WTC11 (cell line): Measurements from ENCODE around the gene HDLBP. TPM values are rescaled to one million over a fixed set of nuclear protein-coding genes. Genes with fewer than 3 reads are reported as not detected.

Source experiments
- ATAC-seq: fragments of 200-7000 bp; cut with Tn5 transposase; 2 replicates; pipeline ENCODE4 v1.10.0; 2021; ENCODE audit warnings: mild to moderate bottlenecking, moderate library complexity
- CTCF ChIA-PET: fragments of 300-600 bp; sonication (Branson Sonifier 250); formaldehyde crosslinking; loops from one replicate; lab custom pipeline; 2021; ENCODE audit warnings: antibody characterized with exemption; lab: Charles Lee
- POLR2A ChIA-PET: fragments of 350-600 bp; sonication (Branson Sonifier 250); formaldehyde crosslinking; loops from one replicate; lab custom pipeline; 2021; ENCODE audit warnings: antibody characterized with exemption; lab: Charles Lee
- DNase-seq: peaks from one replicate; pipeline ENCODE4 v3.0.0; 2021; ENCODE audit warnings: low spot score
- H3K27ac Mint-ChIP-seq: 2 replicates; pipeline ENCODE4 v1.8.0; 2021; ENCODE audit warnings: mixed read lengths
- H3K27me3 Mint-ChIP-seq: 2 replicates; pipeline ENCODE4 v1.8.0; 2021; ENCODE audit warnings: low read depth, mild to moderate bottlenecking, moderate library complexity, mixed read lengths
- H3K36me3 Mint-ChIP-seq: 2 replicates; pipeline ENCODE4 v1.8.0; 2021; ENCODE audit warnings: mixed read lengths
- H3K4me1 Mint-ChIP-seq: 2 replicates; pipeline ENCODE4 v1.8.0; 2022; ENCODE audit warnings: mixed read lengths
- H3K4me3 Mint-ChIP-seq: 2 replicates; pipeline ENCODE4 v1.8.0; 2021; ENCODE audit warnings: mild to moderate bottlenecking, moderate library complexity, mixed read lengths
- H3K9me3 Mint-ChIP-seq: 2 replicates; pipeline ENCODE4 v1.8.0; 2021; ENCODE audit warnings: mixed read lengths
- EMX1 ChIP-seq: fragments of 250-450 bp; sonication (Bioruptor Pico); IDR thresholded peaks from 2 replicates; pipeline ENCODE4 v1.8.0; 2021; ENCODE audit warnings: mild to moderate bottlenecking
- GABPB1 ChIP-seq: sonication (generic); formaldehyde crosslinking; IDR thresholded peaks from 2 replicates; pipeline ENCODE4 v1.8.1; 2023; ENCODE audit warnings: mild to moderate bottlenecking, missing genetic modification reagents
- GRHL2 ChIP-seq: fragments of 250-450 bp; sonication (Bioruptor Pico); IDR thresholded peaks from 2 replicates; pipeline ENCODE4 v1.8.0; 2022; ENCODE audit warnings: mild to moderate bottlenecking, moderate library complexity; ENCODE audit not compliant: insufficient replicate concordance, severe bottlenecking
- HMGA2 ChIP-seq: fragments of 250-450 bp; sonication (Bioruptor Pico); IDR thresholded peaks from 2 replicates; pipeline ENCODE4 v1.4.0; 2021; ENCODE audit warnings: mild to moderate bottlenecking, moderate library complexity
- NFYB ChIP-seq: sonication (generic); formaldehyde crosslinking; conservative IDR thresholded peaks from 2 replicates; pipeline ENCODE4 v1.8.0; 2022; ENCODE audit warnings: low read depth, missing genetic modification reagents
- NR1H2 ChIP-seq: sonication (generic); formaldehyde crosslinking; IDR thresholded peaks from 2 replicates; pipeline ENCODE4 v1.9.0; 2021; ENCODE audit warnings: mild to moderate bottlenecking, moderate library complexity, missing genetic modification reagents
- OVOL2 ChIP-seq: fragments of 250-450 bp; sonication (Bioruptor Pico); IDR thresholded peaks from 2 replicates; pipeline ENCODE4 v1.9.0; 2021; ENCODE audit warnings: mild to moderate bottlenecking, borderline replicate concordance
- SOX15 ChIP-seq: fragments of 250-450 bp; sonication (Bioruptor Pico); IDR thresholded peaks from 2 replicates; pipeline ENCODE4 v1.9.0; 2021; ENCODE audit warnings: mild to moderate bottlenecking
- TP53 ChIP-seq: sonication (generic); formaldehyde crosslinking; IDR thresholded peaks from 2 replicates; pipeline ENCODE4 v1.8.1; 2023; ENCODE audit warnings: mild to moderate bottlenecking, missing genetic modification reagents
- ZBTB21 ChIP-seq: sonication (generic); formaldehyde crosslinking; IDR thresholded peaks from 2 replicates; pipeline ENCODE4 v1.8.1; 2023; ENCODE audit warnings: mild to moderate bottlenecking, missing genetic modification reagents, borderline replicate concordance
- ZNF121 ChIP-seq: sonication (generic); formaldehyde crosslinking; IDR thresholded peaks from 2 replicates; pipeline ENCODE4 v1.8.0; 2023; ENCODE audit warnings: missing genetic modification reagents
- ZNF671 ChIP-seq: fragments of 250-450 bp; sonication (Bioruptor Pico); IDR thresholded peaks from 2 replicates; pipeline ENCODE4 v1.8.0; 2021; ENCODE audit warnings: mild to moderate bottlenecking
- total RNA-seq: library from RNA; stranded (reverse); gene quantifications from 3 replicates; pipeline ENCODE4 v1.2.3, GENCODE V29; 2021
- TF ChIP-seq, protein P1 (sequence below): sonication (generic); formaldehyde crosslinking; IDR thresholded peaks from 2 replicates; pipeline ENCODE4 v1.8.1; 2023; ENCODE audit warnings: mild to moderate bottlenecking, missing genetic modification reagents, moderate library complexity
- TF ChIP-seq, protein P2 (sequence below): sonication (generic); formaldehyde crosslinking; IDR thresholded peaks from 2 replicates; pipeline ENCODE4 v1.8.0; 2022; ENCODE audit warnings: mild to moderate bottlenecking, missing genetic modification reagents
- TF ChIP-seq, protein P3 (sequence below): sonication (generic); formaldehyde crosslinking; IDR thresholded peaks from 2 replicates; pipeline ENCODE4 v1.8.0; 2023; ENCODE audit warnings: mild to moderate bottlenecking, missing genetic modification reagents
- TF ChIP-seq, protein P4 (sequence below): fragments of 250-450 bp; sonication (Bioruptor Pico); IDR thresholded peaks from 2 replicates; pipeline ENCODE4 v1.9.0; 2021; ENCODE audit warnings: moderate library complexity, mild to moderate bottlenecking, inconsistent platforms, borderline replicate concordance
- TF ChIP-seq, protein P5 (sequence below): fragments of 250-450 bp; sonication (Bioruptor Pico); IDR thresholded peaks from 2 replicates; pipeline ENCODE4 v1.8.0; 2021; ENCODE audit warnings: mild to moderate bottlenecking
- TF ChIP-seq, protein P6 (sequence below): fragments of 200-600 bp; IDR thresholded peaks from 2 replicates; pipeline ENCODE4 v1.8.0; 2022; ENCODE audit warnings: antibody characterized with exemption
- TF ChIP-seq, protein P7 (sequence below): sonication (generic); formaldehyde crosslinking; IDR thresholded peaks from 2 replicates; pipeline ENCODE4 v1.8.1; 2023; ENCODE audit warnings: mild to moderate bottlenecking, missing genetic modification reagents

The HDLBP gene
- total RNA-seq, 1 experiment from 2014 or later: 368 TPM

DNA sequence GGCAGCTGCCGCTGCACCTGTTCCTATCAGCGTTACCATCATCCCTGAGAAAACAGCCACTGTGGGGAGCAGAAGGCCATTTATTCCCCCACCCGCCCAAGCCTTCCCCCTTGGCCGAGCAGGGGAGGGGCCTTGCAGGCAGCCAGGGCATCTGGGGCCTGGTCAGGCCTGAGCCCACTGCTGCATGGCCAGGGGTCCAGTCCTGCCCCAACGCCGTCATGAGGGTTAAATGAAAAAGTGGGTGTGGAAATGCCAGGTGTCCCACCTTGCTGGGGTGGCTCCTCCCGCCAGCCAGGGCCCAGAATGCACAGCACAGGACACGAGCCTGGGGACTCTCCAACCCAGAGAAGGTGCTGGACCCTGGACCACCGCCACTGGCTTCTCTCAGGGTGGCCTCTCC is 112.8 kb downstream of the HDLBP start (continued):
- TF ChIP-seq, protein P1, sequence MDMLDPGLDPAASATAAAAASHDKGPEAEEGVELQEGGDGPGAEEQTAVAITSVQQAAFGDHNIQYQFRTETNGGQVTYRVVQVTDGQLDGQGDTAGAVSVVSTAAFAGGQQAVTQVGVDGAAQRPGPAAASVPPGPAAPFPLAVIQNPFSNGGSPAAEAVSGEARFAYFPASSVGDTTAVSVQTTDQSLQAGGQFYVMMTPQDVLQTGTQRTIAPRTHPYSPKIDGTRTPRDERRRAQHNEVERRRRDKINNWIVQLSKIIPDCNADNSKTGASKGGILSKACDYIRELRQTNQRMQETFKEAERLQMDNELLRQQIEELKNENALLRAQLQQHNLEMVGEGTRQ (CRISPR knock-in tag): no peak
- TF ChIP-seq EMX1 (CRISPR knock-in tag) (no peak), HMGA2 (no peak), TP53 (CRISPR knock-in tag) (no peak)

DNA sequence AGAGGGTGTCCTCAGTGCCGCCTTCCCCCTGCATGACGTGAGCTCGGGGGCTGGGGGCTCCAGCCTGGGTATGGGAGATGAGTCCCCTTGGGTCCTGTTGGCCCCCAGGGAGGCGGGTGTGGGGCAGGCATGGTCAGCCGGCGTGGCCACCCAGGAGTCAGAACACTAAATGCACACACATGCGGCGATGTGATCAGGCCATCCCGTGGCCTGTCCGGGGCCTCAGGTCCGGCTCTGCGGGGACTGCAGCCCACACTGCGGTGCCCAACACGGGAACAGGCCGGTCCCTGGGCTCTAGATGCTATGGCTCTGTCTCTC is 113.2 kb downstream of the HDLBP start:
- CTCF ChIA-PET: interaction anchor here (1.8 kb wide), 1 partner anchor 123 kb away, joined by 4 read pairs; no protein-coding TSS in a partner anchor
- Mint-ChIP-seq H3K4me3 (no peak overlapping the region), H3K27ac (no peak overlapping the region), H3K4me1 (0 out of 2 replicates have a peak, but pooled peaks cover 3% of the 10 kb centered on the region), H3K27me3 (no peaks in the 10 kb centered on the region), H3K36me3 (no peaks in the 10 kb centered on the region), H3K9me3 (no peaks in the 10 kb centered on the region)
- TF ChIP-seq TP53 (CRISPR knock-in tag) (no peak), NR1H2 (CRISPR knock-in tag) (no peak)
- no peak for DNase-seq
- ATAC-seq: no peak
- POLR2A ChIA-PET: no interaction called here

DNA sequence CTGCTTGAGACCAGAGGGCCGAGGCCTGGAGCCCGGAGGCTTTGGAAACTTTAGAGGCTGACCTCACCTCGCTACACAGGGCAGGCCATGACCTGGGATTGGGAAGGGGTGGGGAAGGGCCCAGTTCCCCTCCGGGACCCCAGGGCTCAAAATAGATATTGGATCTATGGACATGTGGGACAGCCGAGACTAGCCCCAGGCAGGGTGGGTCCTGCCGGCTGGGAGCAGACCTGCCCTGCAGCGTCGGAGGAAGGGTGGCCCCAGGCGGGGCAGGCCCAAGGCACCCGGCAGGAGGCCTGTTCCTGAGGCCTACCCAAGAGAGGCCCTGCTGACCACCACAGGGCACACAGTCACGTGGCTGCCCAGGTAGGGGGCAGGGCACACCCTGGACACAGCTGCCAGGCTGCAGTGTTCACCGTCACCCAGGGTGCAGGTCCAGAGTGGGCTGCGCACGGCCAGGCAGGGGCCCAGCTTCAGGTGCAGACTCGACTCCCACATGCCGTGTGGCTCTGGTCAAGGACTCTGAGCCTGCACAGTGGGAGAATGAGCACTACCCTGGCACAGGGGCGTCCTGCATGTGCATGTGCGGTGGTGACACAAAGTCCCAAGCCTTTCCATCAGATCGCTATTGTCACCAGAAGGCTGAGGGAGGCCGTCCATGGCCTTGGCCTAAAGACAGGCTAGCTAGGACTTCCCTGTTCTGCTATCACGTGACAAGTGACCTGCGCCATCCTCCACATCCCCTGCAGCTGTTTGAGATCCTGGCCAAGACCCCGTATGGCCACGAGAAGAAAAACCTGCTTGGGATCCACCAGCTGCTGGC is 113.8 kb downstream of the HDLBP start:
- DNase-seq (no peak), ATAC-seq (no peak)
- 0 out of 2 replicates have a peak, but pooled peaks cover 3% of the 10 kb centered on the region for H3K4me1 Mint-ChIP-seq
- H3K4me3 Mint-ChIP-seq: no peak overlapping the region
- H3K9me3 Mint-ChIP-seq: no peaks in the 10 kb centered on the region
- no peak overlapping the region for H3K27ac Mint-ChIP-seq
- ChIA-PET CTCF (interaction anchor here (1.8 kb wide), 1 partner anchor 123 kb away, joined by 4 read pairs; no protein-coding TSS in a partner anchor), POLR2A (no interaction called here)
- no peaks in the 10 kb centered on the region for H3K27me3 Mint-ChIP-seq
- no peaks in the 10 kb centered on the region for H3K36me3 Mint-ChIP-seq
- TF ChIP-seq SOX15 (CRISPR knock-in tag) (no peak), ZNF121 (CRISPR knock-in tag) (no peak), NFYB (CRISPR knock-in tag) (no peak), OVOL2 (CRISPR knock-in tag) (no peak), ZNF671 (no peak), GRHL2 (CRISPR knock-in tag) (no peak), GABPB1 (CRISPR knock-in tag) (no peak), ZBTB21 (CRISPR knock-in tag) (no peak), HMGA2 (no peak)
- TF ChIP-seq, protein P2, sequence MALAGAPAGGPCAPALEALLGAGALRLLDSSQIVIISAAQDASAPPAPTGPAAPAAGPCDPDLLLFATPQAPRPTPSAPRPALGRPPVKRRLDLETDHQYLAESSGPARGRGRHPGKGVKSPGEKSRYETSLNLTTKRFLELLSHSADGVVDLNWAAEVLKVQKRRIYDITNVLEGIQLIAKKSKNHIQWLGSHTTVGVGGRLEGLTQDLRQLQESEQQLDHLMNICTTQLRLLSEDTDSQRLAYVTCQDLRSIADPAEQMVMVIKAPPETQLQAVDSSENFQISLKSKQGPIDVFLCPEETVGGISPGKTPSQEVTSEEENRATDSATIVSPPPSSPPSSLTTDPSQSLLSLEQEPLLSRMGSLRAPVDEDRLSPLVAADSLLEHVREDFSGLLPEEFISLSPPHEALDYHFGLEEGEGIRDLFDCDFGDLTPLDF (CRISPR knock-in tag): no peak
- TF ChIP-seq, protein P3, sequence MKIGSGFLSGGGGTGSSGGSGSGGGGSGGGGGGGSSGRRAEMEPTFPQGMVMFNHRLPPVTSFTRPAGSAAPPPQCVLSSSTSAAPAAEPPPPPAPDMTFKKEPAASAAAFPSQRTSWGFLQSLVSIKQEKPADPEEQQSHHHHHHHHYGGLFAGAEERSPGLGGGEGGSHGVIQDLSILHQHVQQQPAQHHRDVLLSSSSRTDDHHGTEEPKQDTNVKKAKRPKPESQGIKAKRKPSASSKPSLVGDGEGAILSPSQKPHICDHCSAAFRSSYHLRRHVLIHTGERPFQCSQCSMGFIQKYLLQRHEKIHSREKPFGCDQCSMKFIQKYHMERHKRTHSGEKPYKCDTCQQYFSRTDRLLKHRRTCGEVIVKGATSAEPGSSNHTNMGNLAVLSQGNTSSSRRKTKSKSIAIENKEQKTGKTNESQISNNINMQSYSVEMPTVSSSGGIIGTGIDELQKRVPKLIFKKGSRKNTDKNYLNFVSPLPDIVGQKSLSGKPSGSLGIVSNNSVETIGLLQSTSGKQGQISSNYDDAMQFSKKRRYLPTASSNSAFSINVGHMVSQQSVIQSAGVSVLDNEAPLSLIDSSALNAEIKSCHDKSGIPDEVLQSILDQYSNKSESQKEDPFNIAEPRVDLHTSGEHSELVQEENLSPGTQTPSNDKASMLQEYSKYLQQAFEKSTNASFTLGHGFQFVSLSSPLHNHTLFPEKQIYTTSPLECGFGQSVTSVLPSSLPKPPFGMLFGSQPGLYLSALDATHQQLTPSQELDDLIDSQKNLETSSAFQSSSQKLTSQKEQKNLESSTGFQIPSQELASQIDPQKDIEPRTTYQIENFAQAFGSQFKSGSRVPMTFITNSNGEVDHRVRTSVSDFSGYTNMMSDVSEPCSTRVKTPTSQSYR (CRISPR knock-in tag): no peak
- TF ChIP-seq, protein P4, sequence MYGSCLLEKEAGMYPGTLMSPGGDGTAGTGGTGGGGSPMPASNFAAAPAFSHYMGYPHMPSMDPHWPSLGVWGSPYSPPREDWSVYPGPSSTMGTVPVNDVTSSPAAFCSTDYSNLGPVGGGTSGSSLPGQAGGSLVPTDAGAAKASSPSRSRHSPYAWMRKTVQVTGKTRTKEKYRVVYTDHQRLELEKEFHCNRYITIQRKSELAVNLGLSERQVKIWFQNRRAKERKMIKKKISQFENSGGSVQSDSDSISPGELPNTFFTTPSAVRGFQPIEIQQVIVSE (CRISPR knock-in tag): no peak
- TF ChIP-seq, protein P5, sequence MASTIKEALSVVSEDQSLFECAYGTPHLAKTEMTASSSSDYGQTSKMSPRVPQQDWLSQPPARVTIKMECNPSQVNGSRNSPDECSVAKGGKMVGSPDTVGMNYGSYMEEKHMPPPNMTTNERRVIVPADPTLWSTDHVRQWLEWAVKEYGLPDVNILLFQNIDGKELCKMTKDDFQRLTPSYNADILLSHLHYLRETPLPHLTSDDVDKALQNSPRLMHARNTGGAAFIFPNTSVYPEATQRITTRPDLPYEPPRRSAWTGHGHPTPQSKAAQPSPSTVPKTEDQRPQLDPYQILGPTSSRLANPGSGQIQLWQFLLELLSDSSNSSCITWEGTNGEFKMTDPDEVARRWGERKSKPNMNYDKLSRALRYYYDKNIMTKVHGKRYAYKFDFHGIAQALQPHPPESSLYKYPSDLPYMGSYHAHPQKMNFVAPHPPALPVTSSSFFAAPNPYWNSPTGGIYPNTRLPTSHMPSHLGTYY (CRISPR knock-in tag): no peak
- TF ChIP-seq, protein P6, sequence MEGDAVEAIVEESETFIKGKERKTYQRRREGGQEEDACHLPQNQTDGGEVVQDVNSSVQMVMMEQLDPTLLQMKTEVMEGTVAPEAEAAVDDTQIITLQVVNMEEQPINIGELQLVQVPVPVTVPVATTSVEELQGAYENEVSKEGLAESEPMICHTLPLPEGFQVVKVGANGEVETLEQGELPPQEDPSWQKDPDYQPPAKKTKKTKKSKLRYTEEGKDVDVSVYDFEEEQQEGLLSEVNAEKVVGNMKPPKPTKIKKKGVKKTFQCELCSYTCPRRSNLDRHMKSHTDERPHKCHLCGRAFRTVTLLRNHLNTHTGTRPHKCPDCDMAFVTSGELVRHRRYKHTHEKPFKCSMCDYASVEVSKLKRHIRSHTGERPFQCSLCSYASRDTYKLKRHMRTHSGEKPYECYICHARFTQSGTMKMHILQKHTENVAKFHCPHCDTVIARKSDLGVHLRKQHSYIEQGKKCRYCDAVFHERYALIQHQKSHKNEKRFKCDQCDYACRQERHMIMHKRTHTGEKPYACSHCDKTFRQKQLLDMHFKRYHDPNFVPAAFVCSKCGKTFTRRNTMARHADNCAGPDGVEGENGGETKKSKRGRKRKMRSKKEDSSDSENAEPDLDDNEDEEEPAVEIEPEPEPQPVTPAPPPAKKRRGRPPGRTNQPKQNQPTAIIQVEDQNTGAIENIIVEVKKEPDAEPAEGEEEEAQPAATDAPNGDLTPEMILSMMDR: no peak
- TF ChIP-seq, protein P7, sequence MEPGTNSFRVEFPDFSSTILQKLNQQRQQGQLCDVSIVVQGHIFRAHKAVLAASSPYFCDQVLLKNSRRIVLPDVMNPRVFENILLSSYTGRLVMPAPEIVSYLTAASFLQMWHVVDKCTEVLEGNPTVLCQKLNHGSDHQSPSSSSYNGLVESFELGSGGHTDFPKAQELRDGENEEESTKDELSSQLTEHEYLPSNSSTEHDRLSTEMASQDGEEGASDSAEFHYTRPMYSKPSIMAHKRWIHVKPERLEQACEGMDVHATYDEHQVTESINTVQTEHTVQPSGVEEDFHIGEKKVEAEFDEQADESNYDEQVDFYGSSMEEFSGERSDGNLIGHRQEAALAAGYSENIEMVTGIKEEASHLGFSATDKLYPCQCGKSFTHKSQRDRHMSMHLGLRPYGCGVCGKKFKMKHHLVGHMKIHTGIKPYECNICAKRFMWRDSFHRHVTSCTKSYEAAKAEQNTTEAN (CRISPR knock-in tag): no peak
